Suprapubic skin (tissue), 4 donors: ENCODE data around the gene ULK4. TPM values are rescaled to one million over a fixed set of nuclear protein-coding genes. Genes with fewer than 3 reads are reported as not detected.

Source experiments
- DNase-seq, 2 donors: peaks; one replicate each; pipeline ENCODE4 v3.0.0-alpha.2; 2019; ENCODE audit warnings: low spot score in 2 of 2
- H3K27ac ChIP-seq: fragments of 200-600 bp; sonication (generic); one replicate; pipeline ENCODE4 v1.5.1; 2019
- H3K27me3 ChIP-seq: fragments of 200-600 bp; sonication (generic); one replicate; pipeline ENCODE4 v1.5.1; 2019
- H3K36me3 ChIP-seq: fragments of 200-600 bp; sonication (generic); one replicate; pipeline ENCODE4 v1.5.1; 2019
- H3K4me1 ChIP-seq: fragments of 200-600 bp; sonication (generic); one replicate; pipeline ENCODE4 v1.5.1; 2019
- H3K4me3 ChIP-seq: fragments of 200-600 bp; sonication (generic); one replicate; pipeline ENCODE4 v1.5.1; 2019; ENCODE audit warnings: mild to moderate bottlenecking
- H3K9me3 ChIP-seq: fragments of 200-600 bp; sonication (generic); one replicate; pipeline ENCODE4 v1.5.1; 2019
- EP300 ChIP-seq: sonication (generic); formaldehyde crosslinking; IDR thresholded peaks from one replicate; pipeline ENCODE4 v1.6.1; 2017; ENCODE audit warnings: antibody characterized with exemption
- POLR2A ChIP-seq, 2 donors: fragments of 450-650 bp; IDR thresholded peaks; one replicate each; pipeline ENCODE4 v1.6.1; 2017; ENCODE audit warnings: antibody characterized with exemption in 2 of 2, mild to moderate bottlenecking in 2 of 2, moderate library complexity in 2 of 2
- POLR2AphosphoS5 ChIP-seq, 3 donors: sonication (generic); formaldehyde crosslinking; IDR thresholded peaks; one replicate each; pipeline ENCODE4 v1.6.1; 2017; ENCODE audit warnings: antibody characterized with exemption in 3 of 3
- whole genome bisulfite sequencing: methylation state at CpG from one replicate; pipeline ENCODE4 v1.1.5; 2018; 5-methylcytosine and 5-hydroxymethylcytosine counted together
- total RNA-seq, 4 donors: library from RNA; depleted of rRNA; stranded (reverse); fragments of >200 nt; gene quantifications; one replicate each; pipeline ENCODE4 v1.1.0, GENCODE V29; 2016
- TF ChIP-seq, protein P1 (sequence below), 2 donors: fragments of 200-600 bp in 1 of 2; fragments of 450-650 bp in 1 of 2; sonication (generic) in 1 of 2; IDR thresholded peaks; one replicate each; pipeline ENCODE4 v1.5.1; 2016 to 2019; ENCODE audit warnings: antibody characterized with exemption in 2 of 2, mild to moderate bottlenecking in 1 of 2, moderate library complexity in 1 of 2

The ULK4 gene
- total RNA-seq, 4 donors from 2014 or later: 11.7 to 21.7 (median 16.6) TPM

- Histone ChIP-seq H3K36me3 (no peaks in the 10 kb centered on the region), H3K27me3 (no peaks in the 10 kb centered on the region), H3K27ac (no peak overlapping the region), H3K4me3 (no peak overlapping the region), H3K4me1 (no peaks in the 10 kb centered on the region), H3K9me3 (no peaks in the 10 kb centered on the region)
- 74% methylated on average over 4 of the region's 4 CpGs for WGBS
- no peak for TF ChIP-seq POLR2AphosphoS5 (IDR thresholded peaks at IDR 0.05)
- TF ChIP-seq POLR2A (IDR thresholded peaks at IDR 0.05): no peak
- no peak for TF ChIP-seq EP300
- TF ChIP-seq, protein P1, sequence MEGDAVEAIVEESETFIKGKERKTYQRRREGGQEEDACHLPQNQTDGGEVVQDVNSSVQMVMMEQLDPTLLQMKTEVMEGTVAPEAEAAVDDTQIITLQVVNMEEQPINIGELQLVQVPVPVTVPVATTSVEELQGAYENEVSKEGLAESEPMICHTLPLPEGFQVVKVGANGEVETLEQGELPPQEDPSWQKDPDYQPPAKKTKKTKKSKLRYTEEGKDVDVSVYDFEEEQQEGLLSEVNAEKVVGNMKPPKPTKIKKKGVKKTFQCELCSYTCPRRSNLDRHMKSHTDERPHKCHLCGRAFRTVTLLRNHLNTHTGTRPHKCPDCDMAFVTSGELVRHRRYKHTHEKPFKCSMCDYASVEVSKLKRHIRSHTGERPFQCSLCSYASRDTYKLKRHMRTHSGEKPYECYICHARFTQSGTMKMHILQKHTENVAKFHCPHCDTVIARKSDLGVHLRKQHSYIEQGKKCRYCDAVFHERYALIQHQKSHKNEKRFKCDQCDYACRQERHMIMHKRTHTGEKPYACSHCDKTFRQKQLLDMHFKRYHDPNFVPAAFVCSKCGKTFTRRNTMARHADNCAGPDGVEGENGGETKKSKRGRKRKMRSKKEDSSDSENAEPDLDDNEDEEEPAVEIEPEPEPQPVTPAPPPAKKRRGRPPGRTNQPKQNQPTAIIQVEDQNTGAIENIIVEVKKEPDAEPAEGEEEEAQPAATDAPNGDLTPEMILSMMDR (IDR thresholded peaks at IDR 0.05): no peak
- no peak for DNase-seq
Measured at GRCh38 chr3:41518626-41519025, 443.3 kb downstream of the ULK4 start.

DNA sequence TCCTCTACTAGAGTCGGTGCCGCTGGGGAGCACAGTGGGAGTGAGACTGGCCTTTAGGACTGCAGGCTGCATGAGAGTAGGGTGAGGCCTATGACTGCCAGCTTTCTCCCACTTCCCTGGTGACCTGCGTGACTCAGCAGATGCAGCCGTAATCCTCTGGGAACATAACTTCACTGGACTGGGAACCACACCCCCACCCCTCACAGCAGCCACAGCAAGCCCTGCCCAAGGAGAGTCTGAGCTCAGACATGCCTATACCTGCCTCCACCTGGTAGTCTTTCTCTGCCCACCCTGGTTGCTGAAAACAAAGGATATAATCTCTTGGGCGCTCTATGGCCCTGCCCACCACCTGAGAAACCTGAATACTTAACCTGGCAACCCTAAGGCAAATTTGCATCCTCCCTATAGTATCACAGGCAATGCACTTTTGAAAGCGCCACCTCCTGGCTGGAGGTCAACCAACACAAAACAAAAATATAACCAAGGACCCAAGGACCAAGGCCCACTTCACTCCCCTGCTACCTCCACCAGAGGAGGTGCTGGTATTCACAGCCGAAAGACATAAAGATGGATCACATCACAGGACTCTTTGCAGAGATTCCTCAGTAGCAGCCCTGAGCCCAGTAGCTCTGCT is 453.7 kb downstream of the ULK4 start:
- H3K27ac ChIP-seq: no peak overlapping the region
- H3K4me3 ChIP-seq: no peak overlapping the region
- WGBS: 73% methylated on average over 4 of the region's 7 CpGs
- TF ChIP-seq, protein P1 (IDR thresholded peaks at IDR 0.05): no peak
- TF ChIP-seq POLR2AphosphoS5 (IDR thresholded peaks at IDR 0.05) (no peak), POLR2A (IDR thresholded peaks at IDR 0.05) (no peak), EP300 (no peak)
- no peak for DNase-seq
- no peaks in the 10 kb centered on the region for H3K4me1 ChIP-seq
- H3K27me3 ChIP-seq: no peaks in the 10 kb centered on the region
- no peaks in the 10 kb centered on the region for H3K36me3 ChIP-seq
- H3K9me3 ChIP-seq: peaks cover 9% of the 10 kb centered on the region

GRCh38 chr3:41507336-41508062 is 454.4 kb downstream of the ULK4 start:
- Histone ChIP-seq H3K27ac (no peak overlapping the region), H3K9me3 (peaks cover 9% of the 10 kb centered on the region), H3K27me3 (no peaks in the 10 kb centered on the region), H3K36me3 (no peaks in the 10 kb centered on the region), H3K4me1 (no peaks in the 10 kb centered on the region), H3K4me3 (no peak overlapping the region)
- no peak for DNase-seq
- 64% methylated on average over 2 of the region's 2 CpGs for WGBS
- no peak for TF ChIP-seq EP300
- TF ChIP-seq, protein P1 (IDR thresholded peaks at IDR 0.05): no peak
- TF ChIP-seq POLR2A (IDR thresholded peaks at IDR 0.05): no peak
- no peak for TF ChIP-seq POLR2AphosphoS5 (IDR thresholded peaks at IDR 0.05)

- peaks cover 3% of the 10 kb centered on the region for H3K9me3 ChIP-seq
- H3K36me3 ChIP-seq: no peaks in the 10 kb centered on the region
- TF ChIP-seq POLR2AphosphoS5 (IDR thresholded peaks at IDR 0.05) (no peak), POLR2A (IDR thresholded peaks at IDR 0.05) (no peak), EP300 (no peak)
- TF ChIP-seq, protein P1 (IDR thresholded peaks at IDR 0.05): no peak
- H3K4me3 ChIP-seq: no peak overlapping the region
- no peaks in the 10 kb centered on the region for H3K27me3 ChIP-seq
- H3K4me1 ChIP-seq: no peaks in the 10 kb centered on the region
- H3K27ac ChIP-seq: no peak overlapping the region
- no peak for DNase-seq
Measured at GRCh38 chr3:41503998-41504623, 457.8 kb downstream of the ULK4 start.

GRCh38 chr3:41502481-41502880 is 459.4 kb downstream of the ULK4 start:
- Histone ChIP-seq H3K27ac (no peak overlapping the region), H3K27me3 (no peaks in the 10 kb centered on the region), H3K4me3 (no peak overlapping the region), H3K36me3 (no peaks in the 10 kb centered on the region), H3K9me3 (no peaks in the 10 kb centered on the region), H3K4me1 (no peaks in the 10 kb centered on the region)
- no peak for DNase-seq
- TF ChIP-seq POLR2AphosphoS5 (IDR thresholded peaks at IDR 0.05) (no peak), POLR2A (IDR thresholded peaks at IDR 0.05) (no peak), EP300 (no peak)
- TF ChIP-seq, protein P1 (IDR thresholded peaks at IDR 0.05): no peak
